HepG2 (cell line): Measurements from ENCODE around the gene SAE1. TPM values are rescaled to one million over a fixed set of nuclear protein-coding genes. Genes with fewer than 3 reads are reported as not detected.

Experiments
- CBFB ChIP-seq: sonication (generic); formaldehyde crosslinking; IDR thresholded peaks from 2 replicates; pipeline ENCODE4 v1.4.0; 2020; ENCODE audit warnings: missing genetic modification reagents
- CREB1 ChIP-seq, 2 experiments: fragments of 450-650 bp in 1 of 2; IDR thresholded peaks; 2 replicates each; pipeline ENCODE4 v1.6.1; 2016 to 2017; ENCODE audit warnings: control low read depth in 1 of 2, mild to moderate bottlenecking in 1 of 2, missing compliant biosample characterization in 1 of 2, missing genetic modification characterization in 1 of 2
- FOXK2 ChIP-seq: fragments of 450-650 bp; IDR thresholded peaks from 2 replicates; pipeline ENCODE4 v1.6.1; 2016
- GABPA ChIP-seq, 2 experiments: IDR thresholded peaks; 2 replicates each; pipeline ENCODE4 v1.6.1; 2011 to 2016; ENCODE audit warnings: low read depth in 2 of 2, low read length in 1 of 2, missing biosample characterization in 1 of 2, missing genetic modification characterization in 1 of 2
- GABPB1 ChIP-seq: IDR thresholded peaks from 2 replicates; pipeline ENCODE4 v1.6.1; 2016; ENCODE audit warnings: mild to moderate bottlenecking, missing genetic modification reagents, moderate library complexity, missing compliant biosample characterization
- HHEX ChIP-seq: IDR thresholded peaks from 2 replicates; pipeline ENCODE4 v1.6.1; 2016; ENCODE audit warnings: control low read depth
- KMT2A ChIP-seq: sonication (generic); formaldehyde crosslinking; IDR thresholded peaks from 2 replicates; pipeline ENCODE4 v1.4.0; 2020; ENCODE audit warnings: missing genetic modification reagents
- MAFK ChIP-seq, 2 experiments: IDR thresholded peaks in 1 of 2; conservative IDR thresholded peaks in 1 of 2; 2 replicates each; pipeline ENCODE4 v1.6.1; 2011; ENCODE audit warnings: improper control_type of control experiment in 2 of 2, low read length in 2 of 2
- MTF1 ChIP-seq: sonication (generic); formaldehyde crosslinking; IDR thresholded peaks from 2 replicates; pipeline ENCODE4 v1.5.0; 2020; ENCODE audit warnings: missing genetic modification reagents
- PCBP2 ChIP-seq: fragments of 200-400 bp; formaldehyde crosslinking; optimal IDR thresholded peaks from 2 replicates; pipeline ENCODE3; 2018; ENCODE audit warnings: low read length, low read depth; ENCODE audit not compliant: poor library complexity, severe bottlenecking
- SOX13 ChIP-seq, 3 experiments: fragments of 450-650 bp in 1 of 3; sonication (generic) in 1 of 3; formaldehyde crosslinking in 1 of 3; IDR thresholded peaks in 2 of 3; conservative IDR thresholded peaks in 1 of 3; 2 replicates each; pipeline versions ENCODE4 v1.5.0 to v1.6.1; 2016 to 2020; ENCODE audit warnings: antibody characterized with exemption in 1 of 3, mild to moderate bottlenecking in 1 of 3, missing compliant biosample characterization in 1 of 3, missing genetic modification reagents in 1 of 3, moderate library complexity in 1 of 3
- ZKSCAN1 ChIP-seq: fragments of 150-350 bp; IDR thresholded peaks from 2 replicates; pipeline ENCODE4 v1.6.1; 2014; ENCODE audit warnings: low read length
- ZMAT3 ChIP-seq: sonication (generic); formaldehyde crosslinking; conservative IDR thresholded peaks from 2 replicates; pipeline ENCODE4 v1.7.0; 2021; ENCODE audit warnings: missing genetic modification reagents
- ZNF180 ChIP-seq: sonication (generic); formaldehyde crosslinking; IDR thresholded peaks from 2 replicates; pipeline ENCODE4 v1.4.0; 2020; ENCODE audit warnings: low read depth, missing genetic modification reagents, borderline replicate concordance
- ZNF235 ChIP-seq: sonication (generic); formaldehyde crosslinking; IDR thresholded peaks from 2 replicates; pipeline ENCODE4 v1.8.1; 2023; ENCODE audit warnings: mild to moderate bottlenecking, missing genetic modification reagents, borderline replicate concordance
- ZNF451 ChIP-seq: sonication (generic); formaldehyde crosslinking; IDR thresholded peaks from 2 replicates; pipeline ENCODE4 v1.5.0; 2020; ENCODE audit warnings: mild to moderate bottlenecking, missing genetic modification reagents
- ZNF616 ChIP-seq: sonication (generic); formaldehyde crosslinking; IDR thresholded peaks from 2 replicates; pipeline ENCODE4 v1.5.0; 2020; ENCODE audit warnings: low read depth, mild to moderate bottlenecking, missing genetic modification reagents
- ZNF878 ChIP-seq: sonication (generic); formaldehyde crosslinking; IDR thresholded peaks from 2 replicates; pipeline ENCODE4 v1.8.1; 2023; ENCODE audit warnings: mild to moderate bottlenecking, missing genetic modification reagents, moderate library complexity
- polyA plus RNA-seq, 8 experiments: library from polyadenylated mRNA; depleted of rRNA in 3 of 8; stranded (reverse) in 7 of 8; unstranded in 1 of 8; fragments of >200 nt; fragmentation: Illumina TruSeq in 4 of 8; extraction: Trizol in 4 of 8; gene quantifications; 2 replicates each; pipeline versions ENCODE4 v1.2.1 to v1.2.3, GENCODE V29; 2011 to 2016; ENCODE audit warnings: low read depth in 4 of 8, missing spikeins in 1 of 8, mixed read lengths in 1 of 8; ENCODE audit not compliant: insufficient read depth in 1 of 8
- total RNA-seq, 5 experiments: library from RNA; depleted of rRNA; stranded (reverse); fragments of >200 nt; fragmentation: Illumina TruSeq; extraction: Trizol; gene quantifications; 2 replicates each; pipeline ENCODE4 v1.2.3, GENCODE V29; 2016; ENCODE audit warnings: low read depth in 1 of 5
- TF ChIP-seq, protein P1 (sequence below): sonication (generic); formaldehyde crosslinking; IDR thresholded peaks from 2 replicates; pipeline ENCODE4 v1.4.0; 2020; ENCODE audit warnings: missing genetic modification reagents
- TF ChIP-seq, protein P2 (sequence below): sonication (generic); formaldehyde crosslinking; conservative IDR thresholded peaks from 2 replicates; pipeline ENCODE4 v1.8.0; 2022; ENCODE audit warnings: low read depth, missing genetic modification reagents
- TF ChIP-seq, protein P3 (sequence below): sonication (generic); formaldehyde crosslinking; IDR thresholded peaks from 2 replicates; pipeline ENCODE4 v1.4.0; 2020; ENCODE audit warnings: missing genetic modification reagents
- TF ChIP-seq, protein P4 (sequence below): sonication (generic); formaldehyde crosslinking; IDR thresholded peaks from 2 replicates; pipeline ENCODE4 v1.5.0; 2020; ENCODE audit warnings: mild to moderate bottlenecking, missing genetic modification reagents, borderline replicate concordance

The SAE1 gene
- total and polyA plus RNA-seq, 2 of the 13 experiments (the other 11 are each of a cell fraction or from before 2014, with no cell fraction given): 87.6 to 197 TPM

DNA sequence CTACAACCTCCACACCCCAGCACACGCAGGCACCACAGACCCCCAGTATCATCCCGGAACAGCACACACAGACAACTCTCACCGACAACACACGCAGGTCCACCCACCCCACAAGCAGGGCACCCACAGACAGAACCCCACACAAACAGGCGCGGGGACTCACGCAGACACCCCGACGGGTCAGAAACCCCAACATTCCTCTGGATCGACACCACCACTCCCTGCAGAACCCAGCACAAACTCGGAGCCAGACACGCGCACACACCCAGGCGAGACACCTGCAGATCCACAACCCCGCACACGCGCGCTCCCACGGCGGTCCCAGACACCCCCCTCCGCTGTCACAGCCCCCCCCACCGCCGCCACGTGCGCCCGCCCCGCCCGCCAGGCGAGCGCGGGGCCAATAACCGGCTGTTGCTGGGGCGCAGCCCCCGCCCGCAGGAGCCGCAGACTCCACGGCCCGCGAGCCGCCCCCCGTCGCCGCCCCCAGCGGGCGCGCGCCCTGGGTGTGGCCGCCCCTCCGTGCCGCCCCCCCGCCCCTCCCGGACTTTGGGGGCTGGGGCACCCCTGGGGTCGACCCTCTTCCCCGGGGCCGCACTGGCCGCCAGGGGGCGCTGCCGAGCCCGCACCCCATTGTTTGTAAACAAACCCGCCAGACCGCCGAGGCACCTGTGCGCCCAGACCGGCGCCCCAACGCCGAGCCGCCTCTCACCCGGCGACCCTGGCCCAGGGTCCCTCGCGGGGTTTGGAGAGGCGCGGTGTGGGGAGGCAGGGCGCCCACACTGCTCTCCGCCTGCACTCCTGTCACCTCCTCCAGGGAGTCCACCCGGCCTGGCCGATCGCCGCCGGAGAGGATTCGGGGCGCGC lies 99.7 kb downstream of the SAE1 start (continued):
- peak; percentile 52; the same call in 1 of the 2 replicates for TF ChIP-seq FOXK2
- no peak for TF ChIP-seq GABPA (IDR thresholded peaks at IDR 0.05; ENCODE audit: low read depth, low read length)
- no peak for TF ChIP-seq GABPA (CRISPR knock-in tag; IDR thresholded peaks at IDR 0.05; ENCODE audit: low read depth)
- TF ChIP-seq MAFK (conservative IDR thresholded peaks at IDR 0.05 in 1 of 2, IDR thresholded peaks at IDR 0.05 in 1 of 2; ENCODE audit: low read length in 2 of 2): no peak
- no peak for TF ChIP-seq ZNF878 (CRISPR knock-in tag)
- TF ChIP-seq, protein P1, sequence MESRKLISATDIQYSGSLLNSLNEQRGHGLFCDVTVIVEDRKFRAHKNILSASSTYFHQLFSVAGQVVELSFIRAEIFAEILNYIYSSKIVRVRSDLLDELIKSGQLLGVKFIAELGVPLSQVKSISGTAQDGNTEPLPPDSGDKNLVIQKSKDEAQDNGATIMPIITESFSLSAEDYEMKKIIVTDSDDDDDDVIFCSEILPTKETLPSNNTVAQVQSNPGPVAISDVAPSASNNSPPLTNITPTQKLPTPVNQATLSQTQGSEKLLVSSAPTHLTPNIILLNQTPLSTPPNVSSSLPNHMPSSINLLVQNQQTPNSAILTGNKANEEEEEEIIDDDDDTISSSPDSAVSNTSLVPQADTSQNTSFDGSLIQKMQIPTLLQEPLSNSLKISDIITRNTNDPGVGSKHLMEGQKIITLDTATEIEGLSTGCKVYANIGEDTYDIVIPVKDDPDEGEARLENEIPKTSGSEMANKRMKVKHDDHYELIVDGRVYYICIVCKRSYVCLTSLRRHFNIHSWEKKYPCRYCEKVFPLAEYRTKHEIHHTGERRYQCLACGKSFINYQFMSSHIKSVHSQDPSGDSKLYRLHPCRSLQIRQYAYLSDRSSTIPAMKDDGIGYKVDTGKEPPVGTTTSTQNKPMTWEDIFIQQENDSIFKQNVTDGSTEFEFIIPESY (CRISPR knock-in tag): no peak
- no peak for TF ChIP-seq ZNF180
- no peak for TF ChIP-seq ZKSCAN1
- TF ChIP-seq, protein P2, sequence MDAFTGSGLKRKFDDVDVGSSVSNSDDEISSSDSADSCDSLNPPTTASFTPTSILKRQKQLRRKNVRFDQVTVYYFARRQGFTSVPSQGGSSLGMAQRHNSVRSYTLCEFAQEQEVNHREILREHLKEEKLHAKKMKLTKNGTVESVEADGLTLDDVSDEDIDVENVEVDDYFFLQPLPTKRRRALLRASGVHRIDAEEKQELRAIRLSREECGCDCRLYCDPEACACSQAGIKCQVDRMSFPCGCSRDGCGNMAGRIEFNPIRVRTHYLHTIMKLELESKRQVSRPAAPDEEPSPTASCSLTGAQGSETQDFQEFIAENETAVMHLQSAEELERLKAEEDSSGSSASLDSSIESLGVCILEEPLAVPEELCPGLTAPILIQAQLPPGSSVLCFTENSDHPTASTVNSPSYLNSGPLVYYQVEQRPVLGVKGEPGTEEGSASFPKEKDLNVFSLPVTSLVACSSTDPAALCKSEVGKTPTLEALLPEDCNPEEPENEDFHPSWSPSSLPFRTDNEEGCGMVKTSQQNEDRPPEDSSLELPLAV (CRISPR knock-in tag): no peak
- no peak for TF ChIP-seq MTF1 (CRISPR knock-in tag)
- TF ChIP-seq HHEX (CRISPR knock-in tag): no peak
- no peak for TF ChIP-seq CBFB
- TF ChIP-seq, protein P3, sequence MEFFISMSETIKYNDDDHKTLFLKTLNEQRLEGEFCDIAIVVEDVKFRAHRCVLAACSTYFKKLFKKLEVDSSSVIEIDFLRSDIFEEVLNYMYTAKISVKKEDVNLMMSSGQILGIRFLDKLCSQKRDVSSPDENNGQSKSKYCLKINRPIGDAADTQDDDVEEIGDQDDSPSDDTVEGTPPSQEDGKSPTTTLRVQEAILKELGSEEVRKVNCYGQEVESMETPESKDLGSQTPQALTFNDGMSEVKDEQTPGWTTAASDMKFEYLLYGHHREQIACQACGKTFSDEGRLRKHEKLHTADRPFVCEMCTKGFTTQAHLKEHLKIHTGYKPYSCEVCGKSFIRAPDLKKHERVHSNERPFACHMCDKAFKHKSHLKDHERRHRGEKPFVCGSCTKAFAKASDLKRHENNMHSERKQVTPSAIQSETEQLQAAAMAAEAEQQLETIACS (CRISPR knock-in tag): peak; percentile 64
- 0 out of 2 replicates have a peak, but pooled peaks have one; percentile 19 for TF ChIP-seq ZNF235 (CRISPR knock-in tag)
- peak; percentile 49; the same call in 1 of the 2 replicates for TF ChIP-seq GABPB1 (CRISPR knock-in tag)
- no peak for TF ChIP-seq SOX13 (IDR thresholded peaks at IDR 0.05)
- TF ChIP-seq SOX13 (CRISPR knock-in tag; conservative IDR thresholded peaks at IDR 0.05 in 1 of 2, IDR thresholded peaks at IDR 0.05 in 1 of 2): 0 out of 4 replicates have a peak, but pooled peaks of 1 of the 2 experiments have one; percentile 2
- no peak for TF ChIP-seq KMT2A
- 0 out of 2 replicates have a peak, but pooled peaks have one; percentile 8 for TF ChIP-seq ZNF616 (CRISPR knock-in tag)
- peak; percentile 42; the same call in 1 of the 2 replicates for TF ChIP-seq ZMAT3 (CRISPR knock-in tag)
- no peak for TF ChIP-seq CREB1 (IDR thresholded peaks at IDR 0.05)
- TF ChIP-seq CREB1 (CRISPR knock-in tag; IDR thresholded peaks at IDR 0.05): no peak
- TF ChIP-seq PCBP2: no peak
- TF ChIP-seq, protein P4, sequence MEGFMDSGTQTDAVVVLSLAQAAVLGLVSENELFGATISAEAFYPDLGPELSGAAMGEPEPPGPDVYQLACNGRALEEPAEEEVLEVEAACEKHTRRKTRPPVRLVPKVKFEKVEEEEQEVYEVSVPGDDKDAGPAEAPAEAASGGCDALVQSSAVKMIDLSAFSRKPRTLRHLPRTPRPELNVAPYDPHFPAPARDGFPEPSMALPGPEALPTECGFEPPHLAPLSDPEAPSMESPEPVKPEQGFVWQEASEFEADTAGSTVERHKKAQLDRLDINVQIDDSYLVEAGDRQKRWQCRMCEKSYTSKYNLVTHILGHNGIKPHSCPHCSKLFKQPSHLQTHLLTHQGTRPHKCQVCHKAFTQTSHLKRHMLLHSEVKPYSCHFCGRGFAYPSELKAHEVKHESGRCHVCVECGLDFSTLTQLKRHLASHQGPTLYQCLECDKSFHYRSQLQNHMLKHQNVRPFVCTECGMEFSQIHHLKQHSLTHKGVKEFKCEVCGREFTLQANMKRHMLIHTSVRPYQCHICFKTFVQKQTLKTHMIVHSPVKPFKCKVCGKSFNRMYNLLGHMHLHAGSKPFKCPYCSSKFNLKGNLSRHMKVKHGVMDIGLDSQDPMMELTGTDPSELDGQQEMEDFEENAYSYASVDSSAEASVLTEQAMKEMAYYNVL (CRISPR knock-in tag): no peak
- no peak for TF ChIP-seq ZNF451 (CRISPR knock-in tag)
